HG03439 (cell line): Measurements from ENCODE around the gene MGST2.
"Not testable (repeated sequence)": the region's sequence is repeated elsewhere in the genome, so short reads cannot be mapped to it uniquely, and the experiment has no call there.

ENCODE experiments used
- ATAC-seq: cut with Tn5 transposase; IDR thresholded peaks from one replicate; pipeline ENCODE4 v1.9.1; 2021; ENCODE audit warnings: mild to moderate bottlenecking, moderate library complexity; ENCODE audit not compliant: unreplicated experiment

MGST2 gene

DNA sequence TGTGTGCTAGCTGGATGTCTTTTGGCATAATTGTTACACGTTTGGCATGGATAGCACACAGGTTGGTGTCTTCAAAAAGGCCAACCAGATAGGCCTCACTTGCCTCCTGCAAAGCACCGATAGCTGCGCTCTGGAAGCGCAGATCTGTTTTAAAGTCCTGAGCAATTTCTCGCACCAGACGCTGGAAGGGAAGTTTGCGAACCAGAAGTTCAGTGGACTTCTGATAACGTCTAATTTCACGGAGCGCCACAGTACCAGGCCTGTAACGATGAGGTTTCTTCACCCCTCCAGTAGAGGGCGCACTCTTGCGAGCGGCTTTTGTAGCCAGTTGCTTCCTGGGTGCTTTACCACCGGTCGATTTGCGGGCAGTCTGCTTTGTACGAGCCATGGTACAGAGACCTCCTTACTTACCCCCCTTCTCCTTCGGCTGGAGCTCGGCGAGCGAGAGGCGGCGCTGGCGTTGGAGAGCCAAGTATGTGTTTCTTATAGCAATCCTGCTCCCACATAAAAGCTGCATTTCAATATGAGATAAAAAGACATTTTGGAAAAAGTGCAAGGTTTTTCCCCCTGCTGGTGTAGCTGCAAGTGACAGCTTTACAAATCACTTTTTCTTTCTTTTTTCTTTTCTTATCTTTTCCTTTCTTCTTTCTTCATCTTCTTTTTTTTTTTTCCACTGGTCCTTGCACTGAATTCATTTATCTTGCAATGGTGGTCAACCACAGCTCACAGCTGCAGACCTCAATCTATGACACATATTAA lies 32.7 kb downstream of the MGST2 start:
- not testable (repeated sequence) for ATAC-seq

DNA sequence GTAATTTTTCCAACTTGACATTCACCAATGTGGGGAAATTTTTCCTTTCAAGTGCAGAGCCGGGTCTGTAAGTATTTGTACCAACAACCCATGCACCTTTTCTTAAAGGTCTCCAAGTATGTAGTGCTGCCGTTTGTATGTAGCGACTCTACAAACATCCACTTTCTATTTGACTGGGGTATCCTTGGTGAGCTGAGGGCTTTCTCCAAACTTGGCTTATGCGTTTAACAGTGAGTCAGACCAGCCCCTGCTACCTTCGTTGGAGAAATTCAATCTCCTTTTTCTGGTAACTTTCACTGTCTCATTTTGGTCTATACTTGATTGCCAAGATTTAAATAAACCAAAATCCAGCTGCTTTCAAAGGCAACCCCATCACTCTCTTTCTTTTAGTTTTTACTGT lies 34.9 kb downstream of the MGST2 start:
- ATAC-seq, result no peak

DNA sequence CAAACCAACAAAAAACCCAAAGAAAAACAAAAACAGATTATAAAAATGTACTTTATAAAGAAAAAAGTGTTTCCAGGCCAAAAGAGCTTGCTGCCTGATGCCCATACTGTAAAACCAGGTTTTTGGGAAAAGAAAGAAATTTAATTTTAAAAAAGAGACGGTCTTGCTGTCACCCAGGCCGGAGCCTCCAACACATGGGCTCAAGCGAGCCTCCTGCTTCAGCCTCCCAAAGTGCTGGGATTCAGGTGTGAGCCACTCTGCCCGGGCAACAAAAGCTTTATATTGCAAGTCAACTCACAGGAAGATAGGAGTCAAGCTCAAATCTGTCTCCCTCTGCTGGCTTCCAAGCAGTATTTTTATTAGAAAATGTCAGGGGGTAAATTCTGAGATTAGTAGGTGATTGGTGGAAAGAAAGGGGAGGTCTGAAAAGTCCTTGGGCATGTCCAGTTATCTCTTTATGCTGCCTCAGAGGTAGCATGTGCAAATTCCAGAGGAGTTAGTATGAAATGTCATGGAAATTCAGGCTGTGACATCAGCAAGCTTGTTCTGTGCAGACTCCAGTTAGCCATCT lies 39.4 kb downstream of the MGST2 start:
- no peak for ATAC-seq

DNA sequence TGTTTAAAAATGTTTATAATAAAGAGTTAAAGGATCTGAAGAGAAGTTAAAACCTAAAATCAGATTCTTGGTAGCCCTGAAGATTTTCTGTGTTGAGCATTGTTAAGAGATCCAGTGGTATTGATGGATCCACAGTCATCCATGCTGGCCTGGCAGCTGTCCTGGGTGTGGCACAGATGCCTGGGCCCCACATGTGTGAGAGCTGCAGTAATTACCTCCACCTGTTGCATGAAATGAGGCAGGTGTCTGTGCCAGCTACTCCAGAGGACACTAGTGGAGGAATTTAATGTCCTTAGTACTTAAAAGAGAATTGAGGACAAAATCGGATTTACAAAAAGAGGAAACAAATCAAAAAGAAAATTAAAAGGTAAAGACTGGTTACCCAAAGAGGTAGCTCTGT lies 44.0 kb downstream of the MGST2 start:
- no peak for ATAC-seq

DNA sequence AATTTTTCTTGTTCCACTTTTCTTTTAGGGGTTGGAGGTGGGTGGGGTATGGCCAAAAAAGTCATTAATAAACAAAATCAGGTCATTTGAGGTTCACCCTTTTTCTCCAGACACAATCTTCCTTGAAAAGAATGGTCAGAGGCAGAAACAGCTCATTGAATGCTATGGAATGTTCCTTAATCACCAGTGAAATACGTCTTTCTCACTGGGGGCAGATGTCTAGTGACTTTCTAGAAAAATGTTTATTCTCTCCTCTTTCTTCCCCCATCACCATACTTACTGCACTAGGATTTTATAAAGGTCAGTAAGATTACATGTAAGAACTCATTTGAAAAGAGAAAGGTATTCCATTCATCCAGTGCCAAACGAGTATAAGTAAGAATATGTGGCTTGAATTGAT lies 44.5 kb downstream of the MGST2 start:
- no peak for ATAC-seq

DNA sequence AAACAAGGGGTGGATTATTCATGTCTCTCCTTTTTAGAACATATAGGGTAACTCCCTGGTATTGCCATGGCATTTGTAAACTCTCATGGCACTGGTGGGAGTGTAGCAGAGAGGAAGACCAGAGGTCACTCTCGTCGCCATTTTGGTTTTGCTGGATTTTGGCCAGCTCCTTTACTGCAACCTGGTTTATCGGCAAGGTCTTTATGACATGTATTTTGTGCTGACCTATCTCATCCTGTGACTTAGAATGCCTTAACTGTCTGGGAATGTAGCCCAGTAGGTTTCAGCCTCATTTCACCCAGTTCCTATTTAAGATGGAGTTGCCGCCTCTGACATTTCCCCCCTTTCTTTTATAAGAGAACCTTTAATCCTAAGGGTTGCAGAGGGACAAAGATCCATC lies 45.8 kb downstream of the MGST2 start:
- ATAC-seq, result no peak

DNA sequence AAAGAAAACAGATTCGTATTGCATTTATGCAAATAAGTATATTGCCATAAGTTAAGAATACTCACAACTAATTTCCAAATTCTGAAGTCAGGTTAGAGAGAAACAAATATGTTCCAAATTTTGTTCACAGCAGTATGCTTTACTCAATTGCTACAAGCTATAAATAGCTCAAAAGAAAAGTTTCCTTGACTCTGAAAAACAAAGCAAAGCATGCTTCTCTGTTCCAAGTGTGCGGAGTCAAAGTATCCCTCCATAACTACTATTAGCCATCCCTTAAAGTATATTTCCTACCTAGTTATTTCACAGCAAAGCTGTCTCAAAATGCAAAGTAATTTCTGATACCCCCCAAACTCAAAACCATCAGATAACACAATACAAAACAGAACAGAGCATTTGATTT lies 47.3 kb downstream of the MGST2 start:
- no peak for ATAC-seq

DNA sequence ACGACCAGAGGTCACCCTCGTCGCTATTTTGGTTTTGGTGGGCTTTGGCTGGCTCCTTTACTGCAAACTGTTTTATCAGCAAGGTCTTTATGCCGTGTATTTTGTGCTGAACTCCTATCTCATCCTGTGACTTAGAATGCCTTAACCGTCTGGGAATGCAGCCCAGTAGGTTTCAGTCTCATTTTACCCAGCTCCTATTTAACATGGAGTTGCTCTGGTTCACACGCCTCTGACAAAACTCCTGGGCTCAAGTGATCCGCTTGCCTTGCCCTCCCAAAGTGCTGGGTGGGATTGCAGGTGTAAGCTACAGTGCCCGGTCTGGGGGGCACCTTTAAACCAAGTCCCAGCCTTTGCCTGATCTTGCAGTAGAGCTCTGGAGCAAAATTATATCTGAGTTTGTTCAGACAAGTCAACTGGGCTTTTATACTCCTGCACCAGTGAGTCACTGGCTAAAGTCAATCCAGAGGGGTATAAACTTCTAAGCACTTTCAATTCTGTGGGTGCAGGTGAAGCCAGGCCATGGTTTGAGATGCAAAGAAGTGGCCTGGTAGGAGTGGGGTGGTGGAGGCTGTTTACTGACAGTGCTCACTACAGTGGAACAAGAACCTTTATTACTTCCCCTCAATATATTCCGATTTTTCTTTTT lies 50.2 kb downstream of the MGST2 start:
- ATAC-seq, result no peak

DNA sequence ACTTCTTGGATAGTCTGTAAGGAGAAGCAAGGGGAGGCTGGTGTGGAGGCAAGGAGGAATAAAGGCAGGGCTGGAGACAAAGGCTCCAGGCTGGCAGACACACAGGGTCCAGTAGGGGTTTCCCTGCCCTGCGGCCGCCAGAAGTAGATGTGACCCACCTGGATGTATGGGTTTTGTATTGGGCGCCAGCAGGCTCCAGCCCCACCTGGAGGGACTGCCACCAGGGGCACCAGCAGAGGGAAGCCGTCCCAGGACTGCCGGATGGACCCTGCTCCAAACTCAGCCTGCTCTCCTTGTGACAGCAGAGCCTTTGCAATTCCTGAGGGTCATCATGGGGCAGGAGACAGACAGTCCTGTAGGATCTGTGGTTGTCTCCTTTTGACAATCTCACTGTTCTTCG lies 52.7 kb downstream of the MGST2 start:
- no peak for ATAC-seq

DNA sequence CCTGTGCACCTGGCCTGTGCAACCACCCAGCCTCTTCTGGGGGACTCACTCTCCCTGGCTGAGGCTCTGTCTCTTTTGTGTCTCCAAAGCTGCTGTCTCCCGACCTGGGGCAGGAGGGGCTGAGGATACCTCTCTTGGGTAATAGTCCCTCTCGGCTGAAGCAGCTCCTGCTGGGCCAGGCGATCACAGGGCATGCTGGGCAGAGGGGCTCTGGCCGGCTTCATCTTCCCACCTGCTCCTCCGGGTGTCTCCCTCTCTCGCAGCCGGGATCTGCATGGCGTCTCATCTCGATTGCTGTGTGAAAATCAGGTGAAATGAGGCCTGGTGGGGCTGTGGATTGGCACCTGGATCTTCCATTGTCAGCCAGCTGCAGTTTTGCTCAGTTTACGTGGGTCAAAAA lies 53.2 kb downstream of the MGST2 start:
- ATAC-seq, result no peak

DNA sequence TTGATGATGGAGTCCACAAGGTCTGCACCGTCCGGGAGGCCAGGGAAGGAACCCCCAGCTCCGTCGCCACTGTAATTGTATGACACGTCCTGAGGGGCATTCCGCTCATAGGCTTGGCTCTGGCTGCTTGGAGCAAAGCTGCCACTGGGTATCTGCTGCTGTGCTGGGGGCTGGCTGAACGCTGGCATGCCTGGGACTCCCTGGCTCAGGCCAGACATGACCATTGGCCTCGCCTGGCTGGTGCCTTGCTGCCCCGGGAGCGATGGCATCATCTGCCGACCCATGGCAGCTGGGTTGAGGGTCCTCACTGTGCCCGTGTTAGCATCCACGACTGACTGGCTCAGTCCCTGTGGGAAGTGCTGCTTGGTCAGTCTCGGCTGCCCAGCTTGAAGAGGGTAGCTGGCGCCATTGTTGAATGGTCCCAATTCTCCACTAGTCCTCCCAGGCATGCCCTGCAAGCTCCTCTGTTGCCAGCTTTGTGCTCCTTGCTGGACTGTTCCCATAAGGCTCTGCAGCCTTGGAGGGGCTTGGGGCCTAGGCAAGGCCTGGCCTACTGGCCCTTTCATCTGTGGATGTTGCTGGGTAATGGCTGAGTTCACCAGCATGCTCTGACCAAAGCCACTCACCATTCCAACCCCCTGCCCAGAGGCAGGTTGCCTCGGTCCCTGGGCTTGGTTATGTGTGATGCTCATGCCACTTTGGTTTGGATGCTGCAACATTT lies 53.9 kb downstream of the MGST2 start:
- no peak for ATAC-seq

DNA sequence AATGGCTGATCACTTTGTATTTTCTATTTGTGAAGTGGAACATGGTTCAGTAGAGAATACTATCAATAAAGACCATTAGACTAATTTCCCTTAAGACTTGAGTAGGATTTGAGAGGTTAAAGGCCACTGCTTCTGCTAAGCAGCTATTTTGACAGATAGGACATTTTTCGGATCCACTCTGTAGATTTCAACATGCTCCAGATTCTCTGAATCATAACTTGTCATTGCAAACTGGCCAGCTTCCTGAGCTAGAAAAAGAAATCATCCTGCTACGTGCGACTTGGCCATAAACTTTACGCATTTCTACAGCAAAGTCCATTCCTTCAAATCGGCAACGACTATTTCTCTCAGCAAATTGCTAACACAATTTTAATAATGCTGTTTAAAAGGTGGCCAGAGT lies 55.2 kb downstream of the MGST2 start:
- ATAC-seq, result no peak

DNA sequence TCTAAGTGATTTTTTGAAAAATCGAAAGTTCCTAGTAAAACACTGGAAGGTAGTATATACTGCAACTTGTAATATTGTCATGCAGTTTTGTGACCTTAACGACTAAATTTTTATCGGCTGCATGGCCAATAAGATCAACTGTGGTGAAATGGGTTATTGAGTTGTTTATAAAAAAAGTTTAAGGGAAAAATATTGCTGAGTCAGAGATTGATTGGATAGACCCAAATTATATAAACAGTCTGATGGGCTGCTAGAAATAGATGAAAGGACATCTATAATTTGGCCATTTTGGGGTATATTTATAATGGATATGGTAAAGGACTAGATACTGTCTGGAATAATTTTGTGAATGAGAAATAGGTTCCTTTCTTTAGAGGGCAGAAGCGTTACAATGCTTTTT lies 56.2 kb downstream of the MGST2 start:
- ATAC-seq, result no peak

DNA sequence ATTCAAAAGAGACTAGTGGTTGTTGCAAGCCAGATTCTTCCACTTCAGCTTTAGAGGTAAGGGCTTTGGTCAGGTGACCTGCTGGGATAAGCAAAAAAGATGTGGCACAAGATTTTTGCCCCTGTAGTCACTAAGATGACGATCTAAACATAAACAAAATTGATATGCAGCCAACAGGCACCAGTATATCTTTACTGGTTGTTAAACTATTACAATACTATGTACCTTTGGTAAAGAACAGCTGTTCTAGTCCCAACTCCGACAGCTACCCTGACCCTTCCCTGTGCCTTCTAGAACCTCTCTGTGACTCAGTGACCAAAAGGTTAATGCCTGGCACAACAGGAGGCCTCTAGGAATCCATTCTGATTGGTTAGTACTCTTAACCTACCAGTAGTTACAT lies 59.6 kb downstream of the MGST2 start:
- ATAC-seq, result no peak

DNA sequence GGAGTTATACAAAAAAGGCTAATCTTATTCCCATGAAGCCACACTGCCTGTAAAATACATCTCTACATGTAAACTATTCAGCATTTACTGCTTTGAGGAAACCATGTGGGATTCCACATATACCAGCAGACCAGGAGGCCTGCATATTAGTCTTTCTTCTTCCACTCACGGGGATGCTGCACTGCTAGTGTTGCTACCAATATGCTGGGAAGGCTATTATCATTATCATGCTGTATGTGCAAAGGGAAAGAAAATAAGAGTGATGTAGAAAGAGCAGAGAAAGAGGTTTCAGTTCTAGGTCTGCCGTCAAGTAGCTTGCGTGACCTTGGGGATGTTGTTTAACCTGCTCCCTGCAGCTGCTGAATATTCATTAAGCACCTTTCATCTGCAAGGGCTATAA lies 61.0 kb downstream of the MGST2 start:
- no peak for ATAC-seq

DNA sequence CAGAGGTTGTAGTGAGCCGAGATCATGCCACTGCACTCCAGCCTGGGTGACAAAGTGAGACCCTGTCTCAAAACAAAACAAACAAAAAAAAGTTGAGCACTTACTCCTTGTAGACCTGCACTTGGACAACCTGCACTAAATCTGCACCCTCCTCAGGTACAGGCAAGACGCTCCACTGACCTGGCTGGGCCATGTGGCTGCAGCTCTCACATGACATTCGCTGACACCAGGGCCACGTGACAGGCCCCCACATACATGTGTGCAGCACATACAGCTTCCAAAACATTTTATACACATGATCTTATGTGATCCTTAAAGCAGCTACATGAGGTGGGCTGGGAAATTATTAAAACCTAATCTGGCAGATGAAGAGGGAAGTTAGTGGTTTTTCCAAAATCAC lies 62.5 kb downstream of the MGST2 start:
- ATAC-seq, result no peak

DNA sequence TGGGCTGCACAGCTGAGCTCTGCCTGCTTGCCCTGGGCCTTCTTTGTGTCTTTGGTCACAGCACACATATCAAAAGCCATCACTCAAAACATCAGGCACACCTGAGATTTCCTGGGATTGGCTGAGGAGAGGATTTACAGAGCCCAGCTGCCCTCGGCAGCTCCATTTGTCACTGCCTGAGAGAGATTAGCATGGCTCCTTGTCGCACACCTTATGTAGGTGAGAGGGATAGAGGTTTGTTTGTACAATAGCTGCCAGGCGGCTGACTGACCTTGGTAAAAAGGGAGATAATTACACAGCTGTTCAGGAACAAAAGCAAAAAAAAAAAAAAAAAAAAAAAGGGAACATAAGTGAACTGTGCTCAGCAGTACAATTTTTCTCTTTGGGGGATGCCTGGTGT lies 63.2 kb downstream of the MGST2 start:
- ATAC-seq, result no peak

DNA sequence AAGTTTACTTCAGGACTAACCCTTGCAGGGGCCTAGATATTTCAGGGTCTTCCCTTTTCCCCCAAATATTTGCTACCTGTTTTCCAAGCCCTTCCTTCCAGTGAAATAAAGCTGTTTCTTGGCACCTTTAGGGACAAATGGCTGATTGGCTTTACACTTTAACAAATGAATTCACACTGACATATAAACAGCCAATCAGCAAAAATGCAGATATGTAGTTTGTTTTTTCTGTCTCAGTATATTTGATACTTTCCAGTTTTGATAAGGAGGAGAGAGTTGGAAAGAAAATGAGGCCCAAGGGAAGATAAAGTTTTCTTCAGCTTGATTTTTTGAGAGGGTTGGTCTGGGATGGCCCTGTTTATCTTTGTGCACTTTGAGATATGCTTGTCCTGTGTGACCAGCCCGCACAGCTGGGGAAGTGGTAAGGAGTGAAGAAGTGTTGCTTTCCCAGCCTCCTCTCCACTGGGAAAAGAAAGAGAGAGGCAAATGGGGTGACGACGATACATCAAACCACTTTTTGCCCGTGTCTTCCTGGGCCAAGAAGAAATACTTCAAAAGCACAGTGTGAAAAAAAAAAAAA lies 67.5 kb downstream of the MGST2 start:
- no peak for ATAC-seq

DNA sequence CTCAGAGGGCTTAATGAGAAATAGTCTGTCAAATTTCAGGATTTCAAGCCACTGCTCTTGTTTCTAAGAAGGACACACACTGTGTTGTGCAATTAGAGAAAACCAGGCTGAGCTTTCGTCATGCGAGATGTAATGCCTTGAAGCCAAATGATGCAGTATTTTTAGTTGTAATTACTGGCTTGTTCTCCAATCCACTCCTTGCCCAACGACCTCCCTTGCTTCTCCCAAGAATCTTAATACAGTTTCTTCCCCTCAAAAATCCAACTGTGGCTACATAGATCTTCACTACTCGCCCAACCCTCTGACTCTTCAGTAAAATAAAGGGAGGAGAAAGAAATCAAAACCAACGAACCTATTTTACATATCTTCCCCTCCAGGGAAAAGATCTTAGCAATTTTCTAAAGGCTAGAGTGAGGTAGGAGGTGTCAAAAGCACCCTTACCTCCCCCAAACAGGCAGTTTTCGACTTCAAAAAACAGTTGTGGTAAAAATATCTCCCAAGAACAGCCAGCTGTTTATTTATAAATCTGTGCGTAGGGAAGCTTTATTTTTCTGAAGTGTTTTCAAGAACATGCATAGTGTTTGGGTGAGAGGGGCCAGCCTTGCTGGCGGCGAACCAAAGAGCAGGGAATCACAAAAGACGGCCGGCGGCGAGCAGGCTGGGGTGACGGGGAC lies 68.7 kb downstream of the MGST2 start:
- no peak for ATAC-seq

DNA sequence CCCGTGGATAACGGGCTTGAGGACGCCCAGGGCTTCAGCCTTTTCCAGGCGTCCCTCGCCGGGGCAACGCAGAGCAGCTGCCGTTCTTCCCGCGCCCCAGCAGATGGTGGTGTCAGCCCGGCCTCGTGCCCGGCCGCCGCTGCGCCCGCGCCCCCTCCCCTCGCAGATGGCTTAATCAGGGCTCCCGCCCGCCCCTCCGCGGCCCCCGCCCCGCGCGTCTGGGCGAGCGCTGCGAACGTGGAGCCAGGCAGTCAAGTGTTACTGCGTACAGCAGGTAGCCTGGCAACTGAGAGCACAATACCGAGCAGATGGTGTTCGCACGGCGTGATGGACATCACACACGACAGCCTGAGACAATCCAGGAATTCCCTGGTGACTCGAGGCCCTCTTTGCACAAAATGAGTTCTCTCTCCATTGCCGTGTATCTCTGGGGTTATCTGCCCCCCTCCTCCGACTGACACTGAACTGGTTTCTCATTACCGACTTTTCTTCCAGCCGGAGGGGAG lies 69.3 kb downstream of the MGST2 start:
- ATAC-seq, result no peak
